ENCODE measurements around the gene THAP11.

DNA sequence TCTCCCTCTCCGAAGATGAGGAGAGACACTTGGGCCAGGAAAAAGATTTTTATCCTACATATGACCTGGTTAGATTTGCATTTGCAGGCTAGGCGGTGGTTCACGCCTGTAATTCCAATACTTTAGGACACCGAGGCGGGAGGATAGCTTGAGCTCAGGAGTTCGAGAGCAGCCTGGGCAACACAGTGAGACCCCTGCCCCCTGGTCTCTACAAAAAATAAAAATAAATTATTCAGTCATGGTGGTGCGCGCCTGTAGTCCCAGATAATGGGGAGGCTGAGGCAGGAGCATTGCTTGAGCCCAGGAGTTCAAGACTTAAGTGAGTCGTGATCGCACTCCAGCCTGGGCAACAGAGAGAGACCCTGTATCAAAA is 7.9 kb upstream of the THAP11 start:
- TF ChIP-seq, protein P1, sequence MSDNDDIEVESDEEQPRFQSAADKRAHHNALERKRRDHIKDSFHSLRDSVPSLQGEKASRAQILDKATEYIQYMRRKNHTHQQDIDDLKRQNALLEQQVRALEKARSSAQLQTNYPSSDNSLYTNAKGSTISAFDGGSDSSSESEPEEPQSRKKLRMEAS (CRISPR knock-in tag; IDR thresholded peaks at IDR 0.05) = no peak
- TF ChIP-seq, protein P2, sequence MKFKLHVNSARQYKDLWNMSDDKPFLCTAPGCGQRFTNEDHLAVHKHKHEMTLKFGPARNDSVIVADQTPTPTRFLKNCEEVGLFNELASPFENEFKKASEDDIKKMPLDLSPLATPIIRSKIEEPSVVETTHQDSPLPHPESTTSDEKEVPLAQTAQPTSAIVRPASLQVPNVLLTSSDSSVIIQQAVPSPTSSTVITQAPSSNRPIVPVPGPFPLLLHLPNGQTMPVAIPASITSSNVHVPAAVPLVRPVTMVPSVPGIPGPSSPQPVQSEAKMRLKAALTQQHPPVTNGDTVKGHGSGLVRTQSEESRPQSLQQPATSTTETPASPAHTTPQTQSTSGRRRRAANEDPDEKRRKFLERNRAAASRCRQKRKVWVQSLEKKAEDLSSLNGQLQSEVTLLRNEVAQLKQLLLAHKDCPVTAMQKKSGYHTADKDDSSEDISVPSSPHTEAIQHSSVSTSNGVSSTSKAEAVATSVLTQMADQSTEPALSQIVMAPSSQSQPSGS (CRISPR knock-in tag; IDR thresholded peaks at IDR 0.05; ENCODE audit: borderline replicate concordance, low read depth) = no peak
- TF ChIP-seq, protein P3, sequence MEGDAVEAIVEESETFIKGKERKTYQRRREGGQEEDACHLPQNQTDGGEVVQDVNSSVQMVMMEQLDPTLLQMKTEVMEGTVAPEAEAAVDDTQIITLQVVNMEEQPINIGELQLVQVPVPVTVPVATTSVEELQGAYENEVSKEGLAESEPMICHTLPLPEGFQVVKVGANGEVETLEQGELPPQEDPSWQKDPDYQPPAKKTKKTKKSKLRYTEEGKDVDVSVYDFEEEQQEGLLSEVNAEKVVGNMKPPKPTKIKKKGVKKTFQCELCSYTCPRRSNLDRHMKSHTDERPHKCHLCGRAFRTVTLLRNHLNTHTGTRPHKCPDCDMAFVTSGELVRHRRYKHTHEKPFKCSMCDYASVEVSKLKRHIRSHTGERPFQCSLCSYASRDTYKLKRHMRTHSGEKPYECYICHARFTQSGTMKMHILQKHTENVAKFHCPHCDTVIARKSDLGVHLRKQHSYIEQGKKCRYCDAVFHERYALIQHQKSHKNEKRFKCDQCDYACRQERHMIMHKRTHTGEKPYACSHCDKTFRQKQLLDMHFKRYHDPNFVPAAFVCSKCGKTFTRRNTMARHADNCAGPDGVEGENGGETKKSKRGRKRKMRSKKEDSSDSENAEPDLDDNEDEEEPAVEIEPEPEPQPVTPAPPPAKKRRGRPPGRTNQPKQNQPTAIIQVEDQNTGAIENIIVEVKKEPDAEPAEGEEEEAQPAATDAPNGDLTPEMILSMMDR (IDR thresholded peaks at IDR 0.05) = no peak
- TF ChIP-seq CBFB (CRISPR knock-in tag; IDR thresholded peaks at IDR 0.05; ENCODE audit: low read depth) = no peak
- TF ChIP-seq CREB1 (CRISPR knock-in tag; IDR thresholded peaks at IDR 0.05) = no peak
- no peak for TF ChIP-seq SMAD3 (CRISPR knock-in tag; IDR thresholded peaks at IDR 0.05; ENCODE audit: borderline replicate concordance)
- no peak for TF ChIP-seq ZNF232 (CRISPR knock-in tag; IDR thresholded peaks at IDR 0.05)
- no peak for TF ChIP-seq OVOL2 (CRISPR knock-in tag; IDR thresholded peaks at IDR 0.05; ENCODE audit: borderline replicate concordance)
- no peak for TF ChIP-seq SP1 (CRISPR knock-in tag; conservative IDR thresholded peaks at IDR 0.05)
- no peak for TF ChIP-seq ZNF219 (CRISPR knock-in tag; IDR thresholded peaks at IDR 0.05; ENCODE audit: borderline replicate concordance)
